Neural cell (in vitro differentiated cells): ENCODE results near the gene PDE3A.

Source experiments
- CTCF ChIP-seq: fragments of 450-650 bp; IDR thresholded peaks from 2 replicates; pipeline ENCODE4 v1.5.1; 2014; ENCODE audit warnings: antibody characterized with exemption, mild to moderate bottlenecking, moderate library complexity; ENCODE audit not compliant: poor library complexity, severe bottlenecking
- EP300 ChIP-seq: fragments of 450-650 bp; conservative IDR thresholded peaks from 2 replicates; pipeline ENCODE4 v1.6.1; 2014; ENCODE audit warnings: antibody characterized with exemption, mild to moderate bottlenecking, moderate library complexity; ENCODE audit not compliant: poor library complexity, severe bottlenecking
- EZH2 ChIP-seq: fragments of 200-600, 300-800 bp; shearing (Covaris generic), sonication (generic); IDR thresholded peaks from 2 replicates; pipeline ENCODE4 v1.6.1; 2014; ENCODE audit warnings: antibody characterized with exemption, low read length, borderline replicate concordance, mild to moderate bottlenecking; ENCODE audit not compliant: insufficient read depth, poor library complexity, severe bottlenecking
- POLR2AphosphoS5 ChIP-seq: IDR thresholded peaks from 2 replicates; pipeline ENCODE4 v1.6.1; 2012
- RAD21 ChIP-seq: fragments of 450-650 bp; conservative IDR thresholded peaks from 2 replicates; pipeline ENCODE4 v1.6.1; 2014; ENCODE audit warnings: antibody characterized with exemption, mild to moderate bottlenecking, moderate library complexity
- REST ChIP-seq: IDR thresholded peaks from 2 replicates; pipeline ENCODE4 v1.6.1; 2012; ENCODE audit warnings: borderline replicate concordance
- TAF1 ChIP-seq: IDR thresholded peaks from 2 replicates; pipeline ENCODE4 v1.6.1; 2012; ENCODE audit warnings: low read depth

GRCh38 chr12:20592556-20592955 lies 224.2 kb downstream of the PDE3A start:
- TF ChIP-seq CTCF (no peak), EZH2 (no peak), EP300 (no peak), POLR2AphosphoS5 (no peak), RAD21 (no peak), REST (no peak), TAF1 (no peak)
